ENCODE measurements around the gene BCAS4.

- TF ChIP-seq POLR2AphosphoS5 (IDR thresholded peaks at IDR 0.05; ENCODE audit: low read depth, low read length) (no peak), CTCF (IDR thresholded peaks at IDR 0.05) (no peak), REST (IDR thresholded peaks at IDR 0.05; ENCODE audit: insufficient read depth in 1 of 2, low read depth in 2 of 2, low read length in 1 of 2) (no peak)
Observed at GRCh38 chr20:50870561-50871161, 75.8 kb downstream of the BCAS4 start.

All from Panc1 (cell line).